CD8-positive, alpha-beta memory T cell (primary cell): ENCODE data around the gene KNSTRN. TPM values are rescaled to one million over a fixed set of nuclear protein-coding genes. Genes with fewer than 3 reads are reported as not detected.

Experiments
- CTCF ChIA-PET: fragments of 350-600 bp; sonication (Branson Sonifier 250); formaldehyde crosslinking; loops from one replicate; lab custom pipeline; 2021; ENCODE audit warnings: antibody characterized with exemption; lab: Charles Lee
- POLR2A ChIA-PET: fragments of 350-600 bp; sonication (Branson Sonifier 250); formaldehyde crosslinking; loops from one replicate; lab custom pipeline; 2021; ENCODE audit warnings: antibody characterized with exemption; lab: Charles Lee
- DNase-seq, 5 donors: peaks; one replicate each; pipeline versions ENCODE4 v3.0.0 to v3.0.0-alpha.2; 2020 to 2022; ENCODE audit warnings: mixed read lengths in 1 of 5
- H3K27ac ChIP-seq: one replicate; pipeline ENCODE4 v1.7.0; 2013; ENCODE audit warnings: low read depth, mild to moderate bottlenecking, low read length, moderate library complexity
- H3K27me3 ChIP-seq: 2 replicates; pipeline ENCODE4 v1.7.0; 2013; ENCODE audit warnings: low read length, mild to moderate bottlenecking; ENCODE audit not compliant: insufficient read depth, poor library complexity, severe bottlenecking
- H3K36me3 ChIP-seq: 2 replicates; pipeline ENCODE4 v1.7.0; 2013; ENCODE audit warnings: mild to moderate bottlenecking, low read length, moderate library complexity; ENCODE audit not compliant: insufficient read depth
- H3K4me1 ChIP-seq: 2 replicates; pipeline ENCODE4 v1.7.0; 2013; ENCODE audit warnings: mild to moderate bottlenecking, low read length, moderate library complexity; ENCODE audit not compliant: insufficient read depth
- H3K4me3 ChIP-seq: 2 replicates; pipeline ENCODE4 v1.7.0; 2013; ENCODE audit warnings: mild to moderate bottlenecking, low read length
- H3K9me3 ChIP-seq: 2 replicates; pipeline ENCODE4 v1.7.0; 2013; ENCODE audit warnings: mild to moderate bottlenecking, low read length
- H3K27ac Mint-ChIP-seq, 8 donors: one replicate each; pipeline ENCODE4 v1.8.0; 2020 to 2021; ENCODE audit warnings: mixed read lengths in 8 of 8, mild to moderate bottlenecking in 6 of 8, inconsistent platforms in 3 of 8, moderate library complexity in 3 of 8
- H3K27me3 Mint-ChIP-seq, 2 donors: one replicate each; pipeline ENCODE4 v1.8.0; 2020 to 2021; ENCODE audit warnings: mixed read lengths in 2 of 2, mild to moderate bottlenecking in 1 of 2, moderate library complexity in 1 of 2
- H3K36me3 Mint-ChIP-seq, 3 donors: one replicate each; pipeline ENCODE4 v1.8.0; 2020 to 2021; ENCODE audit warnings: mixed read lengths in 3 of 3, inconsistent platforms in 1 of 3, mild to moderate bottlenecking in 1 of 3
- H3K4me1 Mint-ChIP-seq, 3 donors: one replicate each; pipeline ENCODE4 v1.8.0; 2020 to 2021; ENCODE audit warnings: mixed read lengths in 3 of 3, inconsistent platforms in 1 of 3, mild to moderate bottlenecking in 1 of 3
- H3K4me3 Mint-ChIP-seq, 7 donors: one replicate each; pipeline ENCODE4 v1.8.0; 2020 to 2021; ENCODE audit warnings: mixed read lengths in 7 of 7, mild to moderate bottlenecking in 6 of 7, moderate library complexity in 4 of 7, inconsistent platforms in 2 of 7
- H3K9me3 Mint-ChIP-seq, 5 donors: one replicate each; pipeline ENCODE4 v1.8.0; 2020 to 2022; ENCODE audit warnings: mixed read lengths in 5 of 5, mild to moderate bottlenecking in 3 of 5, moderate library complexity in 2 of 5, inconsistent platforms in 1 of 5
- polyA plus RNA-seq: library from polyadenylated mRNA; unstranded; fragments of 300-500 nt; fragmentation: Illumina TruSeq; gene quantifications from one replicate; pipeline ENCODE4 v1.2.3, GENCODE V29; 2021
- total RNA-seq, 2 experiments: library from RNA; stranded (reverse); gene quantifications; one replicate each; pipeline ENCODE4 v1.2.3, GENCODE V29; 2021

The KNSTRN gene
- total and polyA plus RNA-seq, 3 experiments from 2014 or later = 3.6 to 49.9 (median 42.8) TPM

DNA sequence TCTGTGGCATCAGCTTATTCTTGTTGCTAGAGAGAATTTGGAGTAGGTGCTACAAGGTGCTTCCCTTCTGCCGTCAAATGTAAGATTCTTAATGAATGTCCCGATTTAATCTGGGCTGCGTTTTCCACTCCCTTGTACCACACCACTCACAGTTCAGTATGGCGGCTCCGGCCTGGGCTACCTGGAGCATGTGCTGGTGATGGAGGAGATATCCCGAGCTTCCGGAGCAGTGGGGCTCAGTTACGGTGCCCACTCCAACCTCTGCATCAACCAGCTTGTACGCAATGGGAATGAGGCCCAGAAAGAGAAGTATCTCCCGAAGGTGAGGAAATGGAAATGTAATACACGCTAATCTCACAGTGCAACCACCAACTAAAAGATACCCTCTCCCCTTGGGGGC, 28.0 kb downstream of the KNSTRN start:
- Histone ChIP-seq H3K9me3 (no peaks in the 10 kb centered on the region), H3K4me3 (no peak overlapping the region), H3K27ac (no peak overlapping the region), H3K36me3 (peaks cover 28% of the 10 kb centered on the region), H3K4me1 (peaks cover 14% of the 10 kb centered on the region), H3K27me3 (no peaks in the 10 kb centered on the region)
- Mint-ChIP-seq H3K27me3 (no peaks in the 10 kb centered on the region), H3K4me3 (peak overlapping the region in 1 of 7 donors; percentile 78), H3K36me3 (peaks cover 6 to 79% (median 23%) of the 10 kb centered on the region in 3 donors), H3K4me1 (peaks cover 19 to 35% (median 25%) of the 10 kb centered on the region in 3 donors), H3K9me3 (no peaks in the 10 kb centered on the region), H3K27ac (peak overlapping the region in 1 of 8 donors; percentile 87)
- ChIA-PET CTCF (interaction anchor here (0.9 kb wide), 1 partner anchor 66 kb away, joined by 4 read pairs; no protein-coding TSS in a partner anchor), POLR2A (no interaction called here)
- no peak for DNase-seq

DNA sequence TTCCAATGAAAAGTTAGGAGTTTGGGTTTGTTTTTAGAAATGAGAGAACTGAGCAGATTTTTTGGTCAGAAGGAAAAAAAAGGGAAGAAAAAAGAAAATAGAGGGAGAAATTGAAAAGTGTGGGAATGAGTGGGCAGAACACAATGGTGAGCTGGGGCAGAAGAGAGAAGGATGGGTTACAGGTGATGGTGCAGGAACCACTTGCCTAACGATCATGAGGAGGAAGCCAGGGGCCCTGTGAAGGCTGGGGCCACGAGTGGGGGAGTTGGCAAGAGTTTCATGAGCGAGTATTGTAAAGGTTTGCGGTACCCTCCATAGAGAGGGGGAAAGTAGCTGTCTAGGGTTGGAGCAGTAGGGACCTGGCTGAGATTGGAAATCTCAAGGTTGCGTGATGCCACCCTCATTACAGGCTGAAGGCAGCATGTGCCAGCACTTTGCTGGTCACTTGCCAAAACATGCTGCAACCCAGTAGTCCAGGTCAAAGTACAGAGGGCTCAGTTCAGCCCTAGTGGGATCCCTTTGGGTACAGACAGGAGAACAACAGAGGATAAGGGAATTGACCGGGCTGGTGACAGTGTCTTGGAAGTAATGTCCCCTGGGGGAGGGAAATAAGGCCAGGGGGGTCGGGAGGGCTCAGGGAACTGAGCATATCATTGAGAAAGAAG, 29.7 kb downstream of the KNSTRN start:
- Mint-ChIP-seq H3K4me3 (no peak overlapping the region), H3K27ac (peak overlapping the region in 1 of 8 donors; percentile 52), H3K4me1 (peaks cover 10 to 22% (median 14%) of the 10 kb centered on the region in 3 donors), H3K27me3 (no peaks in the 10 kb centered on the region), H3K36me3 (peaks cover 6 to 82% (median 25%) of the 10 kb centered on the region in 3 donors), H3K9me3 (no peaks in the 10 kb centered on the region)
- Histone ChIP-seq H3K27me3 (no peaks in the 10 kb centered on the region), H3K4me3 (no peak overlapping the region), H3K36me3 (peaks cover 34% of the 10 kb centered on the region), H3K27ac (no peak overlapping the region), H3K9me3 (no peaks in the 10 kb centered on the region), H3K4me1 (peaks cover 3% of the 10 kb centered on the region)
- CTCF ChIA-PET = interaction anchor here (3.4 kb wide), 1 partner anchor 10 kb away, joined by 18 read pairs; no protein-coding TSS in a partner anchor
- POLR2A ChIA-PET = no interaction called here
- no peak for DNase-seq

DNA sequence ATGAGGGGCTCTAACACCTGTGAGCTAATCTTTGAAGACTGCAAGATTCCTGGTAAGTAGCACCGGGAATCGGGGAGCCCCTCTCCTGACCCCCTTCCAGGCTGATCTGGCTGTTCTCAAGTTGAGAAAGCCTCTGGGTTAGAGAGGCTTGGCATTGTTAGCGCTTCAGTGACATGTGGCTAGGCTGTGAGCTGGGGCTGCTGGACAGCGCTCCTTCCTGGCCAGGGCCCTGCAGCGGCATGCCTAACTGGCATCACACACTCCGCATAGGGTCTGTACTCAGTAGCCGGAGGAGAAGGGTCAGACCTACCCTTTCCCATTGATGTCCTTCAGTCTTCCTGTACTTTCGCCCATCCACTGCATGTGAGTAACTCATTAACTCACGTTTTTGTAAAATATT, 30.5 kb downstream of the KNSTRN start:
- Mint-ChIP-seq H3K4me3 (no peak overlapping the region), H3K4me1 (peaks cover 3 to 14% (median 6%) of the 10 kb centered on the region in 3 donors), H3K9me3 (no peaks in the 10 kb centered on the region), H3K27ac (peak overlapping the region in 1 of 8 donors; percentile 70), H3K36me3 (peaks cover 6 to 80% (median 25%) of the 10 kb centered on the region in 3 donors), H3K27me3 (no peaks in the 10 kb centered on the region)
- no peaks in the 10 kb centered on the region for H3K27me3 ChIP-seq
- H3K36me3 ChIP-seq = peaks cover 34% of the 10 kb centered on the region
- CTCF ChIA-PET = interaction anchor here (1.2 to 3.4 kb wide), 3 partner anchors 9 to 69 kb away, joined by 4 to 18 read pairs (median 11); no protein-coding TSS in a partner anchor
- no peak for DNase-seq
- no peak overlapping the region for H3K27ac ChIP-seq
- H3K9me3 ChIP-seq = no peaks in the 10 kb centered on the region
- H3K4me1 ChIP-seq = no peaks in the 10 kb centered on the region
- no peak overlapping the region for H3K4me3 ChIP-seq
- POLR2A ChIA-PET = no interaction called here

DNA sequence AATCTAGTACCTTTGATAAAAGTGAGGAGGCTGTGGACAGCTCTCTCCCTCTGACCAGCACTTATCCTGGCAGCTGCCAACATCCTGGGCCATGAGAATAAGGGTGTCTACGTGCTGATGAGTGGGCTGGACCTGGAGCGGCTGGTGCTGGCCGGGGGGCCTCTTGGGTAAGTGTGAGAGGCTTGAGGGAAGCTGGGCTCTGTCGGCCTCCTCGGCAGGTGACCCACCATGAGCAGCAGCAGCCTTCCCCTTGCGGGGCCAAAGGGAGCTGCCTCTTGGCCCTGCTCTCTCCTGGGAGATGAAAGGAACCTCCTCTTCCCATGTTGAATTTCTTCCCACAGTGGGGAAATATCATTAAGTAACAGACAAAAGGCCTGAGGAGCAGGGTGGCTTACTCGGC, 32.3 kb downstream of the KNSTRN start:
- no peaks in the 10 kb centered on the region for H3K27me3 ChIP-seq
- H3K4me1 Mint-ChIP-seq = peaks cover 0 to 4% (median 3%) of the 10 kb centered on the region in 3 donors
- H3K27ac Mint-ChIP-seq = peak overlapping the region in 2 of 8 donors; percentile 36 to 47
- H3K27ac ChIP-seq = no peak overlapping the region
- no peaks in the 10 kb centered on the region for H3K27me3 Mint-ChIP-seq
- no peak overlapping the region for H3K4me3 Mint-ChIP-seq
- no peaks in the 10 kb centered on the region for H3K9me3 Mint-ChIP-seq
- peaks cover 6 to 76% (median 25%) of the 10 kb centered on the region in 3 donors for H3K36me3 Mint-ChIP-seq
- peaks cover 34% of the 10 kb centered on the region for H3K36me3 ChIP-seq
- DNase-seq = no peak
- no peak overlapping the region for H3K4me3 ChIP-seq
- ChIA-PET CTCF (interaction anchor here (1.9 kb wide), 1 partner anchor 71 kb away, joined by 11 read pairs; no protein-coding TSS in a partner anchor), POLR2A (interaction anchor here (1.3 kb wide), 1 partner anchor 25 kb away, joined by 3 read pairs; no protein-coding TSS in a partner anchor)
- H3K9me3 ChIP-seq = no peaks in the 10 kb centered on the region
- H3K4me1 ChIP-seq = no peaks in the 10 kb centered on the region

DNA sequence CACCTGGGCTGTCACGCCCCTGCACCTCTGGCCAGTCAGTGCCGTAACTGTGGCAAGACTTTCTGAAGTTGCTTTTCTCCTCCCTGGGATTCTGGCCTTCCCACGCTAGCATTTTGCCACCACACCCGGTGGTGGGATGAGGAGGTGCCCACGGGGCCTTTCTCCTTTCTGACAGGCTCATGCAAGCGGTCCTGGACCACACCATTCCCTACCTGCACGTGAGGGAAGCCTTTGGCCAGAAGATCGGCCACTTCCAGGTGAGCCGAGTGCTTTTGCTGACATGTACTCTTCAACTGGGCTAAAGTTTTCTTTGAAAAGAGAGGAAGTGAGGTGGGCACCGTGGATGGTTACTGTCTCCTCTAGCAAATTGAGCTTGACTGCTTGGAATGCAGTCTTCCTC, 32.7 kb downstream of the KNSTRN start:
- Mint-ChIP-seq H3K9me3 (no peaks in the 10 kb centered on the region), H3K27me3 (no peaks in the 10 kb centered on the region), H3K4me3 (no peak overlapping the region), H3K36me3 (peaks cover 6 to 72% (median 25%) of the 10 kb centered on the region in 3 donors), H3K4me1 (peaks cover 0 to 3% (median under 1%) of the 10 kb centered on the region in 3 donors), H3K27ac (peak overlapping the region in 1 of 8 donors; percentile 13)
- H3K4me1 ChIP-seq = no peaks in the 10 kb centered on the region
- H3K27me3 ChIP-seq = no peaks in the 10 kb centered on the region
- no peak for DNase-seq
- peaks cover 33% of the 10 kb centered on the region for H3K36me3 ChIP-seq
- H3K4me3 ChIP-seq = no peak overlapping the region
- ChIA-PET POLR2A (no interaction called here), CTCF (no interaction called here)
- no peak overlapping the region for H3K27ac ChIP-seq
- H3K9me3 ChIP-seq = no peaks in the 10 kb centered on the region

- no peaks in the 10 kb centered on the region for H3K27me3 Mint-ChIP-seq
- H3K9me3 Mint-ChIP-seq = no peaks in the 10 kb centered on the region
- H3K4me1 Mint-ChIP-seq = peaks cover 0 to 4% (median 0%) of the 10 kb centered on the region in 3 donors
- H3K36me3 Mint-ChIP-seq = peaks cover 1 to 64% (median 20%) of the 10 kb centered on the region in 3 donors
- Histone ChIP-seq H3K27ac (no peak overlapping the region), H3K4me3 (no peak overlapping the region), H3K27me3 (no peaks in the 10 kb centered on the region), H3K36me3 (peaks cover 25% of the 10 kb centered on the region), H3K9me3 (no peaks in the 10 kb centered on the region), H3K4me1 (no peaks in the 10 kb centered on the region)
- ChIA-PET POLR2A (no interaction called here), CTCF (interaction anchor here (13.3 kb wide), 1 partner anchor 75 kb away, joined by 202 read pairs; the partner anchor contains the start of gene CCDC9B)
- no peak overlapping the region for H3K27ac Mint-ChIP-seq
- no peak overlapping the region for H3K4me3 Mint-ChIP-seq
- no peak for DNase-seq
Measured at GRCh38 chr15:40416056-40416455, 33.5 kb downstream of the KNSTRN start.

- H3K27me3 ChIP-seq = no peaks in the 10 kb centered on the region
- peaks cover 16% of the 10 kb centered on the region for H3K36me3 ChIP-seq
- DNase-seq = no peak
- Mint-ChIP-seq H3K4me3 (no peak overlapping the region), H3K9me3 (no peaks in the 10 kb centered on the region), H3K36me3 (peaks cover 0 to 44% (median 10%) of the 10 kb centered on the region in 3 donors), H3K27ac (peak overlapping the region in 1 of 8 donors; percentile 8), H3K4me1 (peaks cover 6 to 10% (median 7%) of the 10 kb centered on the region in 3 donors), H3K27me3 (no peaks in the 10 kb centered on the region)
- H3K9me3 ChIP-seq = no peaks in the 10 kb centered on the region
- no peak overlapping the region for H3K4me3 ChIP-seq
- H3K4me1 ChIP-seq = peaks cover 4% of the 10 kb centered on the region
- H3K27ac ChIP-seq = no peak overlapping the region
- ChIA-PET CTCF (interaction anchor here (1.1 to 13.3 kb wide), 3 partner anchors 77 to 172 kb away, joined by 3 to 202 read pairs (median 5); partner anchors contain the start of gene CCDC9B), POLR2A (no interaction called here)
Measured at GRCh38 chr15:40418126-40418525, 35.6 kb downstream of the KNSTRN start.
